Germinal center (tissue), 1 donor: Measurements from ENCODE around the gene RUSC2.
"Not testable (repeated sequence)": the region's sequence is repeated elsewhere in the genome, so short reads cannot be mapped to it uniquely, and the experiment has no call there.

ENCODE experiments used
- DNase-seq: peaks from one replicate; pipeline ENCODE4 v3.0.0; 2012; ENCODE audit warnings: mixed read lengths, low spot score

The RUSC2 gene

GRCh38 chr9:35489313-35490154 is at the start of gene RUSC2:
RUSC2 (plus strand) TSS chr9:35490111; CDS start chr9:35546522, 56,411 bp downstream.
- peak; percentile 41 for DNase-seq

- no peak for DNase-seq
These were observed 43.9 kb upstream of the RUSC2 start for GRCh38 chr9:35446012-35446411.

DNA sequence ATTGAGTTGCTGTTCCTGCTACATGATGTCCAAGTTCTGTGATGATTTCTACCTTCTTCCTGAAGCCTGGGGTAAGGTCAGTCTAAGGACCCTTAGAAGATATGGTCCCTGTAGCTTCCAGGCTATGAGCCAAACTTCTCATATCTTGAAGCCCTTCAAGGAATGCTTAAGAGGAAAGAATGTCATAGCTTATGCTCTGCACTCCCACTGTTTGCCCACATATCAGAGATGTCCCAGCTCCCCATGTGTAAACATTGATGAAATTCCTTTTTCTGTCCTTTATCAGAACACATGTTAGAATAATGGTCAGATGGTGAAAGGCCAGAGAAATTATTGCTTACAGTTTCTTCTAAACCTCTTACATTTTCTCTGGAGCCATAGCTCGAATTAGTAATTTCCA is 41.4 kb upstream of the RUSC2 start:
- no peak for DNase-seq

DNA sequence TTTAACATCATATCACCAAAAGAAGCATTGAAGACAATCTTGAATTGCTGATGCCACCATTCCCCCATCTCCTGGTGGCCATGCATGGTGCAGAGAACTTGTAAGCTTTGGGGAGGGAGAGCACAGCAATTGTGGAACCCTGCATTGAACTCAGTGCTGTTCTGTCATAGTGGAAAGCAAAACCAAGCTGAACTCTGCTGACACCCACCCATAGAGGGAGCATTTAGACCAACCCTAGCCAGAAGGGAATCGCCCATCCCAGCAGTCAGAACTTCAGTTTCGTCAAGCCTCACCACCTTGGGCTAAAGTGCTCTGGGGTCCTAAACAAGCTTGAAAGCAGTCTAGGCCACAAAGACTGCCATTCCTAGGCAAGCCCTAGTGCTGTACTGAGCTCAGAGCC is 37.4 kb upstream of the RUSC2 start:
- no peak for DNase-seq

GRCh38 chr9:35453786-35454185 is 36.1 kb upstream of the RUSC2 start:
- DNase-seq, result no peak

DNA sequence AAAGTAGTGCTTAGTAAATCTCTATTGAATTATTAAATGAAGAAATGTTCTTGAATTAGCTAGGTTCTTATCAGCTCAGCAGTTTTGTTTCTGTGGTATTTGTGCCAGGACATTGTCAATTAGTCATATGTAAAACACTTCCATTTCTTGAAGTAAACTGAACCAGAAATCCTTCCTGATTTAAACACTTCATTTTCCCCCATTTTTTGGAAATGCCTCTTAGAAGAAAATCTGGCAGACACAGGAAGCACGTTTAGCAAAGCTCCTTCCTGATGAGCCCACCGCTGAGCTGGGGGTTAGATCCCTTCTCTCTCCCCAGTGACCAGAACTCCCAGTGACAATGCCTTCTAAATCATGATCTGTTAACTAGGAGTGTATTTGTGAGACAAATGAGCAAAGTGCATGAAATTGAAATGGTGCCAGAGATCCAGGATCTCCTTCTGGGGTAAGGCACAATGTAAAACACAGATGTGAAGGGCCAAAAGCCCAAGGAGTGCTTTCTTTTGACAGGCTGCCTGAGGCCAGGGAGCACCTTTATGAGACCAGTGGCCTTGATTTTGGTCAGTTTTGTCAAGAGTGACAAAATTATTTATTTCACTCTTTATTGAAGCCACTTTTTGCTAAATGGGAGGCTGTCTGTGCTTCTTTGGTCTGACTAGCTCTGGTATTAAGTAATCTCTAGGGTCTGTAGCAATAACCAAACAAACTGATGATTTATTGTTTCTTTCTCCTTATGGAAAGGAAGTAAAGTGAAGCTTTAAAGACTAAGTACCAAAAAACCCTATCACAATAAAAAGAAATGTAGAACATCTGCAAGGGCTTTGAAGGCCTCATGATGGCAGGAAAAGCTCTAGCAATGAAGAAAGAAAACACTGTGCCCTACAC is 25.5 kb upstream of the RUSC2 start:
- no peak for DNase-seq

GRCh38 chr9:35470340-35470739 is 19.6 kb upstream of the RUSC2 start:
- DNase-seq, result no peak

GRCh38 chr9:35470894-35471293 is 19.0 kb upstream of the RUSC2 start:
- DNase-seq, result no peak

GRCh38 chr9:35476596-35476995 is 13.3 kb upstream of the RUSC2 start:
- no peak for DNase-seq

DNA sequence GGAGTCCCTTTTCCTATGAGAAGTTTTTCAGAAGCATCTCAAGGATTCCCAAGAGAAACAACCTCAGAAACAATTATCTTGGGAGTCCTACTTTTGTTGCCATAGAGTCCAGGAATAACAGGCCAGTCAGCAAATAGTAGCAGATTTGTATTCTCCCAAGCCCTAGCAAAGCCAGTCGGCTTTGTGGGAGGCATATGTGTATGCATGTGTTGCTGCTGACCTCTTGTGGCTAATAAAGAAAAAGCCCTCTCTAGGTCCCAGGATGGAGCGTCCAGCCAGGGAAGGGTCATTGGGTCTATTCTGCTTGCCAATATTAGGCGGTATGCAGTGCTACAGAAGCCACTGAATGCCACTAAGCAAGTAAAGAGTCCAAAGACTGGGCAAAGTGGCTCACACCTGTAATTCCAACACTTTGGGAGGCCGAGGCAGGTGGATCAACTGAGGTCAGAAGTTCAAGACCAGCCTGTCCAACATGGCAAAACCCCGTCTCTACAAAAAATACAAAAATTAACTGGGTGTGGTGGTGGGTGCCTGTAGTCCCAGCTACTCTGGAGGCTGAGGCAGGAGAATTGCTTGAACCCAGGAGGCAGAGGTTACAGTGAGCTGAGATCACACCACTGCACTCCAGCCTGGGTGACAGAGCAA is 12.6 kb upstream of the RUSC2 start:
- peak; percentile 35 for DNase-seq

GRCh38 chr9:35478871-35479270 is 11.0 kb upstream of the RUSC2 start:
- no peak for DNase-seq

GRCh38 chr9:35481347-35481975 is 8.4 kb upstream of the RUSC2 start:
- peak; percentile 16 for DNase-seq

- no peak for DNase-seq
These were observed 7.8 kb upstream of the RUSC2 start for GRCh38 chr9:35482071-35482470.

DNA sequence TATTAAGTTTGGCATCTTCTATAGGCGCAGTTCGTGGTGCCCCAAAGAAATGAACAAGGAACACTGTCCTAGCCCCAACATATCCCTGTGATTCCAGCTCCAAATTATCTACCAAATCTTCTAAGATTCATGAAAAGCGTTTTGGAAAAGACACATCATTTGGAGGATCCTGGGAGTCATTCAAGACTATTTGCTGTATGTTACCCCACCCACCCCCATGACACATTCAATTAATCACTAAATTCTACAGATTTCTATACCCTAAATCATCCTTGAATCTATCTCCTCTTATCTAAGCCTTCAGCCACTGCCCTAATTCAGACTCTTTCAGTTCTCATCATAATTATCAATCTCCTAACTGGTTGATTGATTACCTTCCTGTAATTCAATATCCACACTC is 5.5 kb upstream of the RUSC2 start:
- no peak for DNase-seq

- no peak for DNase-seq
These were observed 2.8 kb upstream of the RUSC2 start for GRCh38 chr9:35487081-35487480.

DNA sequence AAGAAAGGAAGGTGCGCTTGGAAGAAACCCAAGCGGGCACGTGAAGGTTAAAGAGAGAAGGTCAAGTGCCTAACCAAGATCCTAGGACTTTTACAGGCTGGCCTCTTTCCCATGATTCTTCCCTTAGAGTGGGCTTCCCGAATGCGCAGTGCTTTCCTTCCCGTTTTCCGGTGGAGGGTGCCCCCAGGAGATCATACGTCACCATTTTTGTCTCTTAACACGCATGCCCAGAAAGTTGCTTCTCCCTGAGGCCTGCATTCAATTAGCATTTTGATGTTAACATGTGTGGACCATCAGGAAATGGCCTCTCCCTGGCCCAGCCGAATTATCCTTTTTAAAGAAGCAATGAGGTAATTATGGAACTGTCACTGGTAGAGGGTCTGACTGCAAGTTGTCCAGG is 1.9 kb upstream of the RUSC2 start:
- no peak for DNase-seq

DNA sequence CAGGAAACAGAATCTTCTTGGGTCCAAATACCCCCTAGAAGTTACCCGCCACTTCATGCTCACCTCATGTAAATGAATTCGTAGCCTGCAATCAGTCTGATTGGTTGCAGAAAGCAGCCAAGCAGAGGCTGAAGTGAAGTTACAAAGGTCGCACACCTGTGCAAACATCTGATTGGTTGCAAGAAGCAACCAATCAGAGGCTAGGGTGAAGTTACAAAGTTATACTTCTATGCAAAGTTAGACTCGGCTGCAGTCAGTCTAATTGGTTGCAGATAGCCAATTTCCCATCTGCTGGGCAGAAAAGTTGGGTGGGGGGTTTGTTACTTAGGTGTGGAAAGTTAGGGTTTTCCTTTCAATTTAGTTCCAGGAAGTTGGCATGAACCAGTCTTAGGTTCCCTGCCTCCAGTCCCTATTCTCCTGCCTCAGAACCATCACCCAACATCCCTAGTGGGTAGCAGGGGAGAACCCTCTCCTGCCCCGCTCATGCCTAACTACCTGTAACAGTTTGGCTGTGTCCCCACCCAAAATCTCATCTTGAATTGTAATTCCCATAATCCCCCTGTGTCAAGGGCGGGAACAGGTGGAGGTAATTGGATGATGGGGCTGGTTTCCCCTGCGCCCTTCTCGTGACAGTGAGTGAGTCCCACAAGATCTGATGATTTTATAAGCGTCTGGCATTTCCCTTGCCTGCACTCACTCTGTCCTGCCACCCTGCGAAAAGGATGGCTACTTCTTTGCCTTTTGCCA is 1.2 kb upstream of the RUSC2 start:
- no peak for DNase-seq

- DNase-seq, result no peak
These were observed 421 bp downstream of the RUSC2 start for GRCh38 chr9:35490155-35490909.

GRCh38 chr9:35490910-35491465 is 1.1 kb downstream of the RUSC2 start:
- DNase-seq, result no peak

GRCh38 chr9:35493119-35493518 is 3.2 kb downstream of the RUSC2 start:
- not testable (repeated sequence) for DNase-seq
